Effector CD8-positive, alpha-beta T cell (primary cell): ENCODE measurements around the gene SPATA13.

ENCODE experiments used
- DNase-seq: peaks from one replicate; lab custom pipeline; 2025; lab: John Stamatoyannopoulos, UW

Gene SPATA13

DNA sequence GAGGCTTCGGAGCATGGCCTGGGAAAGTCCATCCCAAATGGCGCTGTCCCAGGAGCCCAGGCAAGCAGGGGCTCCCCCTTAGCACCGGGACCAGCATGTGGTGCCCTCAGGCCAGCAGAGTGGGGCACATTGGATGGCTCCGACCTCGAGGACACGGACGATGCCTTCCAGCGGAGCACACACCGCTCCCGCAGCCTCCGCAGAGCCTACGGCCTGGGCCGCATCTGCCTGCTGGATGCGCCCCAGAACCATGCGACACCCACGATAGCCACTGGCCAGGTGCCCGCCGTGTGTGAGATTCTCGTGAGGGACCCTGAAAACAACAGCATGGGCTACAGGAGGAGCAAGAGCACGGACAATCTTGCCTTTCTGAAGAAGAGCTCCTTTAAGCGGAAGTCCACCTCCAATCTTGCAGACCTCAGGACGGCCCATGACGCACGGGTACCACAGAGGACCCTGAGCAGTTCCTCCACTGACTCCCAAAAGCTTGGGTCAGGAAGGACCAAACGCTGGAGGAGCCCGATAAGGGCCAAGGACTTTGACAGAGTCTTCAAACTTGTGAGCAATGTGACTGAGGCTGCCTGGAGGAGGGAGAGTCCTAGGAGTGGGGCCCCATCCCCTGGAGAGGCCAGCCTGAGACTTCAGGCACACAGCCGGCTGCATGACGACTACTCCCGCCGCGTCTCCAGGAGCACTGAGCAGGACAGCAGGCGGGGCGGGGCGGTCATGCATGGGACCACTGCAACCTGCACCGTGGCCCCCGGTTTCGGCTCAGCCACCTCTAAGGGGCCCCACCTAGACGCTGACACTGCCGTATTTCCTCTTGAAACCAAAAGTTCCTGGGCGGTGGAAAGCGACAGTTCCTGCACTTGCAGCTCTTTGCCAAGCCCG, 63.1 kb downstream of the SPATA13 start:
- no peak for DNase-seq

DNA sequence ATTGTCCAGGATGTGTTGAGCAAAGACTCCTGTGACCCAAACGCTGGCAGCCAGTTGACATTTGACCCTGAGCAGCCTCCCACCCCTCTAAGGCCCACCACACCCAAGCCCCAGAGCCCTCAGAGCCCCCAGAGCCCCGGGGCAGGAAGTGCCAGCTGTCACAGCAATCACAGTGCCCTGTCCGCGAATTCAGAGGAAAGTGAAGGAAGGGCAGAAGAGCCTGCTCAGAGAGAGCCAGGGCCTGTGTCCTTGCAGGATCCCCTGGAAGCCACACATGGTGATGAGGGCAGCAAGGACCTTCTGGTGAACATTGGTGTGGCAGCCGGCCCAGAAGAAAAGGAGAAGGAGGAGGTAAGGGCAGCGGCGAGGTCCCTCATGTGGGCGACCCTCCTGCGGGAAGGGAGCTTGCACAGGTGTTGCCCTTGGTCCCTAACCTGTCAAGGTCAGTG, 63.7 kb downstream of the SPATA13 start:
- DNase-seq: no peak

DNA sequence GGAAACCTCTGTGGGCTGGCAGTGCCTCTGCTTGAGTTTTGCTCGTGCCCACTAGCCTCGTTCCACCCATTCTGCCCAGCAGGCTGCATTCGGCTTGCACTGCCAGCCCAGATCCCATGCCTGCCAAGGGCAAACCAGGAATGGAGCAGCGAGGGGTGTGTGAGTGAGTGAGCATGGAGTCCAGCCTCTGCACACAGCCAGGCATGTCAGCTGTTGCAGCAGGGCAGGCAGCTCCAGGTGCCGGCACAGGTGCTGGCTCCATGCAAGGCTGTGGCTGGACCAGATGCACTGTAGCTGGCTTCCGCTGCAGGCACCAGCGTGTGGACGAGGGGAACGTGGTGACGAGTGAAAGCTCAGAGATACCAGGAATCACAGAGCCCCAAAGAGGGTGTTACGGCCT, 64.5 kb downstream of the SPATA13 start:
- DNase-seq: no peak

DNA sequence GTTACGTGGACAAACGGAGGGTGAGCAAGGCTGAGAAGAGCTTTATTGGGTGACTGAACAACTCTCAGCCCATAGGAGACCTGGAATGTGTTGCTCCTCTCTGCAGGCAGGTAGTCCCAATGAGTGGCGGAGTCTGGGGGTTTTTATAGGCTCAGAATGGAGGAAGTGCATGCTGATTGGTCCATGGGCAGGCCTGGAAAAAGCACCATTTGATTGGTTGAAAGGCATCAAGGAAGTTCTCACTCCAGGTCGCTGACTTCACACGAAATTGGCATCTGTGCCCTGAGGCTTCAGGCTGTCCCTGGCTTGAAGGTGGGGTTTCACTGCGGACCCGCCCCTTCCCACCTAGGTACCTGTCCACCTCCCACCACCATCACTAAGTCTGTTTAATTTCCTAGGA, 65.4 kb downstream of the SPATA13 start:
- no peak for DNase-seq

DNA sequence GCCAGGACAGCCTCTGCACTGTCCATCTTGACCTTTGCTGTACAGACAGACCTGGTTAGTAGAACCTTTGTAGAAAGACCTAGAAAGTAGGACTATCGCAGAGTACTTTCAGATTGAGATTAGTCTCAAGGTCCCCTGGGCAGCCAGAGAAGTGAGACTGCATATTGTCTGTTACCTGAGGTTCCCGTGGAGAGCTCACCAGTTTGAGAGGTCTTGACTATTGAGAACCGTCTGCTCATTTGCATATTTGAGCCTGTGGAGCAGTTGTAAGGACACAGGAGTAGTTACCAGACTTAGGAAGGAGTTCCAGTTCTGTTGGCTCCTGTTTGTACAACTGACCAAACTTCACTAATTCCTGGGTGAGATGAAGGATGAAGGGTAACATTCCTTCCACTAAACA, 66.2 kb downstream of the SPATA13 start:
- DNase-seq: no peak

DNA sequence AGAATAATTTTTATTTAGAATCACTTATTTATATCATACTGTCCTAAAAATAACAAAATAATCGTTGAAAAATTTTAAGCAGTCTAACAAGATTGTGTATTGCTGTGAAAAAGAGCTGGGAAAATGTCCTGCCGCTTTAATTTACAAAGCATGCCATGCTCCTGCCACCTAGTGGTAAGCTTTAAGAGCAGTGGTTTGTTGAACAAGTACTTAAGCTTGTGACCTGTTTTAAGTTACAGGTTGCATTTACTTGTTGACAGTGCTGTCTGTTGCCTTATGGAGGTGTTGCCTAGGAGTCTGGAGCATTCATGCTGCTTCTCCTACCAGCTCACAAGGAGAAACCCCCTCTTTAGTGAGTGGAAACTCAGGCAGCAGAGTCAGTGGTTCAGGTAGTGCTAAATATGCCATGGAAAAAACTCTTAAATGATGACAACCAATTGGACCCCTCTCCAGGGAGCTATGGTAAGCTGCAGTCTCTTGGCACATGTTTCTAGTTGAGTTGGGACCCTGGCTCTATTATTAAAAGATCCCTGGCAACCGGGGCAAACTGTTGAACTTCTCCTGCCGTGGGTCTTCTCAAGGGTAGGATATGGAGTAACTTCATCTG, 68.4 kb downstream of the SPATA13 start:
- DNase-seq: peak; percentile 8

DNA sequence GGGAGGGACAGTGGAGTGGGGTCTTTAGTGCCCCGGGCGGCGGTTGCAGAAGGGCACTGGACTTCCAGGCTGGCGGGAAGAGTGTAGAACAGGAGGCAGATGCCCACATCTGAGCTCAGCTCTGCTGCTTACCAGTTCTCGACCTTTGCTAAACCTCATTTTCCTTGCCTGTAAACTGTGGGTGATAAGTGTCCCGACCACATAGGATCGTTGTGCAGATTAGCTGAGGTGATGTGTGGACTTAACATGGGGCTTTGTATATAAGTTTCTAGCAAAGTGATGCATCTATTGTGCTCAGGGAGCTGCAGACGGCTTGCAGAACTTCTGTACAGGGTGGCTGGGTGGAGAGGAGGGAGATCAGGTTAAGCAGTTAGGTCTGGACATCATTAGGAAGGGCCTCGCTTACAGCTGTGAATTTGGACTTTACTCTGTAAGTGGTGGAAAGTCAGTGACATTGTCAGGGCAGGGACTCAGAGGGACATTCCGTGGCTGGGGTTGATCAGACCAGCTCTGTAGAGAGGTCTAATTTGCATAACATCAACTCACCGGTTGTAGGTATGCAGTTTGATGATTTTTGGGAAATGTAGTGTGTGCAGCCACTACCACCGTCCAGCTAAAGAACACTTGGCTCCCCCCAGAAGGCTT, 70.0 kb downstream of the SPATA13 start:
- no peak for DNase-seq

DNA sequence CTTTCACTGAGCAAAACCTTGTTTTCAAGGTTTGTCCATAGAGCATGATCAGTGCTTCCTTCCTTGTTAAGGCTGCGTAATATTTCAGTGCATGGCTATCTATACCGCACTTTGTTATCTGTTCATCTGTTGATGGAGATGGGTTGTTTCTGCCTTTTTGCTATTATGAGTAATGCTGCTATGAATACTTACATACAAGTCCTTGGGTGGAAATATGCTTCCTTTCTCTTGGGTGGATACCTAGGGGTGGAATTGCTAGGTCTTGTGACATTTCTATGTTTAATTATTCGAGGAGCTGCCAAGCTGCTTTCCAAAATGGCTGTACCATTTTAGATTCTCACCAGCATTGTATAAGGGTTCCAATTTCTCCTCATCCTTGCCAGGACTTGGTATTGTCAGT, 70.9 kb downstream of the SPATA13 start:
- no peak for DNase-seq

DNA sequence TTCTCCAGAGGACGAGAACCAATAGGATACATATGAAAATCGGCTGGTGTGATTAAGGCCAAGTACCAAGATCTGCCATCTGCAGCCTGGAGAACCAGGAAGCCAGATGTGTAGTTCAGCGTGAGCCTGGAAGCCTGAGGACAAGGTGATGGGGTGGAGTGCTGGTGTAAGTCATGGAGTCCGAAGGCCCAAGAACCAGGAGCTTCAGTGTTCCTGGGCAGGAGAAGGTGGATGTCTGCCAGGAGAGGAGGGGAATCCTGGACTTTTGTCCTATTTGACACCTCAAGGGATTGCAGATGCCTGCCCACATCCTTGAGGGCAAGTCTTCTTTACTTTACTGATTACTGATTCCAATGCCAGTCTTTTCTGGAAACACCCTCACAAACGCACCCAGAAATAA, 71.5 kb downstream of the SPATA13 start:
- no peak for DNase-seq

DNA sequence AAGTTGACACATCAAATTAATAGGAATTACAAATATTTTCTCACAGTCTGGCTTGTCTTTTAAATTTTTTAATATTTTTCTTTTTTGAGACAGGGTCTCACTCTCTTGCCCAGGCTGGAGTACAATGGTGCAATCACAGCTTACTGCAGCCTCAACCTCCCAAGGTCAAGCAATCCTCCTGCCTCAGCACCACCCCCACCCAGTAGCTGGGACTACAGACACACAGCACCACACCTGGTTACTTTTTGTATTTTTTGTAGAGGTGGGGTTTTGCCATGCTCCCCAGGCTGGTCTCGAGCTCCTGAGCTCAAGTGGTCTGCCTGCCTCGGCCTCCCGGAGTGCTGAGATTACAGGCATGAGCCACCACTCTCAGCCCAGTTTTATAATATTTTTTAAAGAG, 72.0 kb downstream of the SPATA13 start:
- no peak for DNase-seq

DNA sequence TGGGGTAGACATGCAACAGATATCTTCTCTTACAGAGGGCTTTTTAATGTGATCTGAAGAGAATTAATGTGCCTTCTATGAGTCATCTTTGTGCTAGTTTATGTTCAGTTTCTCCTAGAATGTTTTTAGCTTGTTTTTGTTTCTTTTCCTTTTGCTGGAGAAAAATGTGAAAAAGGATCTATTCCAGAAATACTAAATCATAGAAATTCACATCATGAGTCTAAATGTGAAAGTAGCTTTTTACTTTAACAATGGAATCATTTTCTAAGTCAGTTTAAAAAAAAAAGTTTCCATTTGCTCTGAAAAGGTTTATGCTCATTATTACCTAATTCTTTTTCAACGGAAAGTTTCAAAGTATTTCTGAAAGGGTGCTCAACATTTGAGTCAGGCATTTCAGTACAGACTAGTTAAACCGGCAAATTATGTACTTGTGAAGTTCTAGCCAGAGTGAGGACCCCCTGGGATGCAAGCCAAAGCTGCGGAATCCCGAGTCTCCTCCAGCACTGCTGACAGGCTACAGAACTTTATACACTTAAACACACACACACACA, 72.9 kb downstream of the SPATA13 start:
- DNase-seq: no peak

DNA sequence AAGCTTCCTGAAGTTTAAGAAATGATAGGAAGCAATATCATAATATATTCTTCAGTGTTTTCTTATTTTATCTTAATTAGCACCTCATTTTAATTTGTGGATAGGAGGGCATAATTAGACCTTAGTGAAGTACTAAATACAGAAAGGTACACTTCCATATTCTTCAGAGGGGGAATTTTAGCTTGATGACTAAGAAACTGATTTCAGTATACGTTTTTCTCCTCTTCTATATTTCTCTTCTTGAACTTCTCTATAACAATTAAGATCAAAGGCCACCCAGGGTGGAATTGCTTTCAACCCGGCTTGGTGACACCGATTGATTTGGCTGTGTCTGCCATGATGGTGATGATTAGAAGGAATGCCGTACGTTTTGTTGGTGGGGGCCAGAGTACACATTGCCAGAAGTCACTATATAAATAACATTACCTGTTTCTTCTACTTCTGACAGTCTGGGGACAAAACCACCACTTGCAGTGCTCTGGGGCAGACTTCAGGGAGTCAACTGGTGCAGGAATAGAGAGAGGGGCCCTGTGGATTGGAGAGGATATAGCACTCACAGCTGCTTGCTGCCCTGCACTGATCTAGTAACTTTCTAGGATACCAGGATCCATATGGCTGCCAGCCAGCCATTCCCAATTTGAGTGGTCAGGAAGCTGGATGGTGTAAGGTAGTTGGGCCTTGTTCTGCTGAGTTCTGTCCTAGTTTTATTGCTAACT, 73.8 kb downstream of the SPATA13 start:
- DNase-seq: no peak

DNA sequence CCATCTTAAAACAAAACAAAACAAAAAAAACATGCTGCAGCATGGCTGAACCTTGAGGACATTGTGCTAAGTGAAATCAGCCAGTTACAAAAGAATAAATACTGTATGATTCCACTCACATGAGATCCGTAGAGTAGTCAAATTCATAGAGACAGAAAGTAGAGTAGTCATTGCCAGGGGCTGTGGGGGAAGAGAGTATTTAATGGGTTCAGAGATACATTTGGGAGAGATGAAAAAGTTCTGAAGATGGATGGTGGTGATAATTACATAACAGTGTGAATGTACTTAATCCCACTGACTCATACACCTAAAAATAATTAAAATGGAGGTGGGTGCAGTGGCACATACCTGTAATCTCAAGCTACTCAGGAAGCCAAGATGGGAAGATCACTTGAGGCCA, 76.8 kb downstream of the SPATA13 start:
- DNase-seq: no peak

DNA sequence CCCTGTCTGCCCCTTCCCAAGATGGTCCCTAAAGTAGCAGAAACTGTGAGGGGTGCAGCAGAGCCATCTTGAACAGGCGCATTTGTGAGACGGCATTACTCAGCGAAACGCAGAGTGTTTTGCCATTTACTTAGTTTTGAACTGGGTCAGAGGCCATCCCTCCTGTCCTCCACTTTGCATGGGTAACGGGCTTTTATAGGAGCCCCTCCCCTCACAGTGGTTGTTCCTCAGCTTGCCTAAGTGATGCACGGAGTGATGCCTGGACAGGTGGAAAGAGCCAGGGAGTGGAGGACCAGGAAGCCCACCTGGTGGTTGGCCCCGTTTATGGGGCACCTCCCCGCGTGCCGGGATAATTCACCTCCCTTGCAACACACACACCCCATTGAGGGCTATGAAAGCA, 80.8 kb downstream of the SPATA13 start:
- no peak for DNase-seq

DNA sequence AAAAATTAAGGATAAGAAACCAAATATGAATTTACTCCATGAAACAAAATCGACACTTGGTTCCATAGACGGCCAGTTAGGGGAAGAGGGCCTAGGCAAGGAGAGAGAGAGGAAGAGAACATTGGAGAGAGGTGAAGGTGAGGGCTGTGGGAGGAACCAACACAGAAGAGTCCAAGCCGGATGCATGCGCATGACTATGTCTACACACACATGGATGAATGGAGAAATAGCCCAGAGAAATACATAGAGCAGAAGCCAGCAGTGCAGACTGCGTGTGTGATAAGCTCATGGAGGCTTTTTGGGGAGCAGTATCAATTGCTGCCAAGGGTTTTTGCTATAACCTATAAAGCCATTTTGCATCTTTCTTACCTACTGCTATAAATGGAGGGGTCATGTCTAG, 81.6 kb downstream of the SPATA13 start:
- DNase-seq: no peak

DNA sequence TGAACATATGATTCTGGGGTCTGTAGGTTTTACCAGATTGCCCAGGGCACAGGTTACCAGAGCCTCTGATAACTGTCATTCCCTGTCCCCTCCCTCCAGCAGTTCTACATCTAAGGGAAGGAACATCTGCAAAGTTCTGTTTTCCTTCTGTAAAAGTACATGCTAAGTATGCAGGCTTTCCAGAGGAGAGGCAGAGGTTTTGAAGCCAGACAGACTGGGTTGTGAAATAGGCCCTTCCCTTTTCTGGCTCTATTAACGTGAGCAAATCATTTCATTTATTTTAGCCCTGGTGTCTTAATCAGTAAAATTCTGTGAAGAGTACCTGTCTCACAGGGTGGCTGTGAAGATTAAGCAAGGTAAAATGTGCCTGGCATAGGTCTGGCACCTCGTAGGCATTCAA, 82.8 kb downstream of the SPATA13 start:
- no peak for DNase-seq

DNA sequence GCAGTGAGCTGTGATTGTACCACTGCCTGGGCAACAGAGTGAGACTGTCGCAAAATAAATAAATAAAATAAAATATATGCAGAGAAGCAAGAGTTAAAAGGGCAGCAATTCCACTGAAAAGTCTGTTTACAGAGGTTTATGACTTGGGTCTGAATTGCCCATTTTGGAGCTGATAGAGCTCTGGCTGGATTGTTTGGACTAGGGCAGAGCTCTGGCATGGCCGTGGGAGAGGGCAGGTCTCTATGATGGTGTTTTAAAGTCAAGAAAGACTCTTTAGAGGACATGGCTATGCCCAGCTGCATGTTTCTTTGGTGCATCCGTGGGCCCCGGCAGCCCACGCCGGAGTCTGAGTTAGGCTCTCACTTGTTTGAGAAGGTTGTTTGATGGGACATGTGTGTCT, 84.3 kb downstream of the SPATA13 start:
- no peak for DNase-seq

DNA sequence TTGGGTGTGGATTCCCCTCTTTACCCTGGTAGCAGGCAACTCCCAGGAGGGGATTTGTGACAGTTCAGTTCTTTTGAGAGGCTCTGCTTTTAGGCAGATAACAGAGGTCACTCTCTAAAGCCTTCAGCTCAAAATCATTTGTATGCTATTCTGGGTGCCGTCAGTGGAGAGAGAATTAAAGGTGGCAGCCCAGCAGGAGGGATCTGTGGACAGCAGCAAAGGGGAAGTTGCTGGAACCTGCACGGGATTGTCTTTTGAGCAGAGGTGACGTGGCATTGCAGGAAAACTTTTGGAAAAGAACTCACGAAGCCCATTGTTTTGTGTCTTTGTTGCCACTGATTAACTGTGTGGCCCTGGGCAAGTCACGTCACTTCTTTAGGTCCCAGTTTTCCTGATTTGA, 86.5 kb downstream of the SPATA13 start:
- DNase-seq: no peak

DNA sequence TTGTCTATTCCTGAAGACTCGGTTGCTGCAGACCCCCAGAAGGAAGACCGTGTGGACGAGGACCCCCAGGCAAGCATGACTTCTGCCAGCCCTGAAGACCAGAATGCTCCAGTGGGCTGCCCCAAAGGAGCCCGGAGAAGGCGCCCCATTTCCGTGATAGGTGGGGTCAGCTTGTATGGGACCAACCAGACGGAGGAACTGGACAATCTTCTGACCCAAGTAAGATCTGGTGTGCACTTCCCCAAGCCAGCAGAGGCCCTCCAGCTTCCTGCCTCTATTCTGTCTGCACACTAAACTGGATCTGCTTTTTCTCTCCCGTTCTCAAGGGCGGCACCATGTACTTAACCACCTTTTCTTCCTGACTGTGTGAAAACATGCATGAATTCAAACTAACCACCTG, 89.1 kb downstream of the SPATA13 start:
- DNase-seq: no peak

DNA sequence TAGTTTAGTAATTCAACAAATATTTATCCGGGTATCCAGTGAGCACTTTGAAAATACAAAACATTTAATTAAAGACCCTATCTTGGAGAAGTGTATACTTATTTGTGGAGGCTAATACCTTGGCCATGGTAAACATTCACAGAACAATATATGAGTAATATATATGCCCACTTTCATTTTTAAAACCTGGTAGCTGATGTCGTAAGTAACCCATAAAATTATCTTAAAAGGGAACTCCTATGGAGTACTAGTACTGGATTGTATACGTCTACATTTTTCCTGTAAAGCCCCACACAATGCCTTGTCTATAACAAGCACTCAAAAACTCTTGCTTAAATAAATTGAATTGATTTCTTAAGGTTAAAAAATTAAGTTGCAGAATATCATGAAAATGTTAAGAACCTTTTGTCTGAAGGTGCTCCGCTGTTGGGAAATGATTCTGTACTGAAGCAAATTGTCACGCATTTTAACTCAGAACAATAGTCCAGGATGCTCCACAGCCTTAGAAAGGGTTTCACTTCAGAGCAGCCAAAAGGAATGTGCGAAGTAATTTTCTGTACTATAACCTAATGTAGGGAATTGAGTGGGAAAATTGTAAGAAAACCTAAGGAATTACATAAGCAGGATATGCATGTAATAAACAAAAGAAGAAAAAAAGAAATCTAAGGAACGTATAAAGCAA, 90.0 kb downstream of the SPATA13 start:
- DNase-seq: no peak

DNA sequence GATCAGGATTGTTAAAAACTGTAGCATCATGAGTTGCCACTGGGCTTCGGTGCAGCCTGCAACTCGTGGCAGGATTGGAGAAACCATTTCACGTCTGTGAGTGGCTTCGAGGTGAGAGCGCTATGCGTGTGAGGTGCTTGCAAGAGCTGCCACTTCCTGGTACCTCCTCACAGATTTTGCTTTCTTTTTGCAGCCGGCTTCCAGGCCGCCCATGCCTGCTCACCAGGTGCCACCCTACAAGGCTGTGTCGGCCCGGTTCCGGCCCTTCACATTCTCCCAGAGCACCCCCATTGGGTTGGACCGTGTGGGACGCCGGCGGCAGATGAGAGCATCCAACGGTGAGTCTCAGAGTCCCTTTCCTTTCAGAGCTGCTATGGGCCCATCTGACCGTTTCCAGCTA, 91.0 kb downstream of the SPATA13 start:
- DNase-seq: peak; percentile 69

DNA sequence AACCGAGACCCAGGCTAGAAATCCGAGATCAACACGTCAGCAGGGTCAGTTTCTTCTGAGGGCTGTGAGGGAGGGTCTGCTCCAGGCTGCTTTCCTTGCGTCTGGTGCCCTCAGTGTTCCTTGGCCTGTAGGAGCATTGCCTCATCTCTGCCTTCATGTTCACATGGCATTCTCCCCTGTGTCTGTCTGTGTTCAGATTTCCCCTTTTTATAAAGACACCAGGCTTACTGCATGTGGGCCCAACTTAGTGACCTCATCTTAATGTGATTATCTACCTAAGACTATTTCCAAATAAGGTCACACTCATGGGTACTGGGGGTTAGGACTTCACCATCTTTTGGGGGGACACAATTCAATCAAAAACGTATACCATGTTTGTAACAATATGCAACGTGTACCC, 91.6 kb downstream of the SPATA13 start:
- no peak for DNase-seq
